ENCODE results near the gene NAA30.

The NAA30 gene

GRCh38 chr14:57391517-57392195, 1.3 kb downstream of the NAA30 start:
- POLR2A ChIA-PET, result interaction anchor here (1.2 to 2.9 kb wide), 3 partner anchors 9 to 10 kb away, joined by 3 to 14 read pairs (median 4); no protein-coding TSS in a partner anchor
- TF ChIP-seq ZNF384 (IDR thresholded peaks at IDR 0.05), result no peak
- CTCF ChIA-PET, result no interaction called here
- peak; percentile 10 for DNase-seq (ENCODE audit: extremely low spot score)

GRCh38 chr14:57392830-57393229, 2.4 kb downstream of the NAA30 start:
- ChIA-PET CTCF (no interaction called here), POLR2A (no interaction called here)
- DNase-seq (ENCODE audit: extremely low spot score), result no peak

GRCh38 chr14:57400556-57401494, 10.4 kb downstream of the NAA30 start:
- no peak for TF ChIP-seq ELF4 (IDR thresholded peaks at IDR 0.05)
- TF ChIP-seq FOXA1 (IDR thresholded peaks at IDR 0.05), result no peak
- TF ChIP-seq SUZ12 (IDR thresholded peaks at IDR 0.05), result no peak
- no peak for TF ChIP-seq PKNOX1 (IDR thresholded peaks at IDR 0.05)
- no peak for TF ChIP-seq ARNT (IDR thresholded peaks at IDR 0.05)
- TF ChIP-seq L3MBTL2 (conservative IDR thresholded peaks at IDR 0.05), result no peak
- no peak for TF ChIP-seq FOXM1 (IDR thresholded peaks at IDR 0.05; ENCODE audit: borderline replicate concordance)
- TF ChIP-seq FOXK2 (IDR thresholded peaks at IDR 0.05), result no peak
- no peak for DNase-seq (ENCODE audit: extremely low spot score)
- CTCF ChIA-PET, result interaction anchor here (0.6 kb wide), 1 partner anchor 32 kb away, joined by 4 read pairs; no protein-coding TSS in a partner anchor
- POLR2A ChIA-PET, result interaction anchor here (2.1 kb wide), 1 partner anchor 10 kb away, joined by 14 read pairs; the partner anchor contains the start of gene NAA30

More at GRCh38 chr14:57392830-57393229, 2.4 kb downstream of the NAA30 start:
- TF ChIP-seq SUZ12 (IDR thresholded peaks at IDR 0.05) (no peak), TARDBP (IDR thresholded peaks at IDR 0.05) (no peak), PKNOX1 (IDR thresholded peaks at IDR 0.05) (peak; percentile 84), FOXA1 (IDR thresholded peaks at IDR 0.05) (no peak)

GRCh38 chr14:57401501-57401900, 11.1 kb downstream of the NAA30 start:
- ChIA-PET POLR2A (interaction anchor here (0.8 to 2.1 kb wide), 3 partner anchors 11 to 12 kb away, joined by 3 to 14 read pairs (median 4); partner anchors contain the start of gene NAA30), CTCF (no interaction called here)
- DNase-seq (ENCODE audit: extremely low spot score), result no peak
- TF ChIP-seq ELF4 (IDR thresholded peaks at IDR 0.05), result no peak
- TF ChIP-seq TARDBP (IDR thresholded peaks at IDR 0.05), result no peak
- no peak for TF ChIP-seq SP1 (IDR thresholded peaks at IDR 0.05)
- no peak for TF ChIP-seq CTBP1 (IDR thresholded peaks at IDR 0.05; ENCODE audit: borderline replicate concordance)
- no peak for TF ChIP-seq PKNOX1 (IDR thresholded peaks at IDR 0.05)
- TF ChIP-seq FOXK2 (IDR thresholded peaks at IDR 0.05), result no peak
- no peak for TF ChIP-seq HDGF (IDR thresholded peaks at IDR 0.05; ENCODE audit: borderline replicate concordance)
- TF ChIP-seq NFRKB (IDR thresholded peaks at IDR 0.05), result no peak
- TF ChIP-seq L3MBTL2 (conservative IDR thresholded peaks at IDR 0.05), result no peak
- TF ChIP-seq FOXM1 (IDR thresholded peaks at IDR 0.05; ENCODE audit: borderline replicate concordance), result no peak

GRCh38 chr14:57402173-57402852, 11.9 kb downstream of the NAA30 start:
- TF ChIP-seq NFRKB (IDR thresholded peaks at IDR 0.05), result no peak
- TF ChIP-seq LEF1 (IDR thresholded peaks at IDR 0.05; ENCODE audit: borderline replicate concordance), result no peak
- TF ChIP-seq TARDBP (IDR thresholded peaks at IDR 0.05), result no peak
- no peak for TF ChIP-seq SUZ12 (IDR thresholded peaks at IDR 0.05)
- no peak for TF ChIP-seq L3MBTL2 (conservative IDR thresholded peaks at IDR 0.05)
- TF ChIP-seq ARNT (IDR thresholded peaks at IDR 0.05), result no peak
- TF ChIP-seq BHLHE40 (IDR thresholded peaks at IDR 0.05; ENCODE audit: borderline replicate concordance), result no peak
- no peak for TF ChIP-seq HDGF (IDR thresholded peaks at IDR 0.05; ENCODE audit: borderline replicate concordance)
- no peak for TF ChIP-seq SP1 (IDR thresholded peaks at IDR 0.05)
- no peak for DNase-seq (ENCODE audit: extremely low spot score)
- ChIA-PET POLR2A (interaction anchor here (0.8 kb wide), 2 partner anchors 11 to 13 kb away, joined by 3 to 4 read pairs; partner anchors contain the start of gene NAA30), CTCF (no interaction called here)

GRCh38 chr14:57403521-57403864, 13.1 kb downstream of the NAA30 start:
- TF ChIP-seq ARNT (IDR thresholded peaks at IDR 0.05) (no peak), CTBP1 (IDR thresholded peaks at IDR 0.05; ENCODE audit: borderline replicate concordance) (no peak), HDGF (IDR thresholded peaks at IDR 0.05; ENCODE audit: borderline replicate concordance) (no peak), FOXM1 (IDR thresholded peaks at IDR 0.05; ENCODE audit: borderline replicate concordance) (no peak), PKNOX1 (IDR thresholded peaks at IDR 0.05) (no peak), TARDBP (IDR thresholded peaks at IDR 0.05) (no peak), FOXK2 (IDR thresholded peaks at IDR 0.05) (no peak), L3MBTL2 (conservative IDR thresholded peaks at IDR 0.05) (no peak), SP1 (IDR thresholded peaks at IDR 0.05) (no peak), LEF1 (IDR thresholded peaks at IDR 0.05; ENCODE audit: borderline replicate concordance) (no peak), NFRKB (IDR thresholded peaks at IDR 0.05) (no peak), SUZ12 (IDR thresholded peaks at IDR 0.05) (no peak), ELF4 (IDR thresholded peaks at IDR 0.05) (no peak)
- DNase-seq (ENCODE audit: extremely low spot score), result no peak
- ChIA-PET POLR2A (no interaction called here), CTCF (interaction anchor here (0.6 kb wide), 1 partner anchor 11 kb away, joined by 9 read pairs; no protein-coding TSS in a partner anchor)
